DMS153 treated with DMSO at 0.1 percent for 48 hours (cell line): ENCODE measurements around the gene POLR2H.

Experiments used
- DNase-seq: peaks from one replicate; lab custom pipeline; 2025; ENCODE audit not compliant: unreplicated experiment; lab: John Stamatoyannopoulos, UW

The POLR2H gene

DNA sequence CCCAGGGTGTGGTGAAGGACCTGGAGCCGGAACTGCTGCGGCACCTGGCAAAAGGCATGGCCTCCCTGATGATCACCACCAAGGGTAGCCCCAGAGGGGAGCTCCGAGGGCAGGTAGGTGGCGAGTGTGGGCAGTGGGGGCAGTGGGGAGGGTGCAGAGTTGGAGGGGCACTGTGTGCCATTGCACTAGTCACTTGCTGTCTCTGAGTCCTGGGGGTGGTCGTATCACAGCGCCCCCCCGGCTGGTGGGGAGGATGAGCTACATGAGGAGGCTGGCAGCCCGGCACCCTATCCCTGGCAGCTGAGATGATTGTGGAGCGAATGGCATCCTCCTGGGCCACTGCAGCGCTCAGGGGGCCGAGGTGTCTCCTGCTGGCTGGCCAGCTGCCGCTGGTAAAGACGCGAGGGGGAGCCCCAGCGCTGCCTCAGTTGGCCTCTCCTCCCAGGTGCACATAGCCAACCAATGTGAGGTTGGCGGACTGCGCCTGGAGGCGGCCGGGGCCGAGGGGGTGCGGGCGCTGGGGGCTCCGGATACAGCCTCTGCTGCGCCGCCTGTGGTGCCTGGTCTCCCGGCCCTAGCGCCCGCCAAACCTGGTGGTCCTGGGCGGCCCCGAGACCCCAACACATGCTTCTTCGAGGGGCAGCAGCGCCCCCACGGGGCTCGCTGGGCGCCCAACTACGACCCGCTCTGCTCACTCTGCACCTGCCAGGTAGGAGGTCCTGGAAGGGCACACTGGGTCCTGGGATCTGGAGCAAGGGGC, 24.7 kb downstream of the POLR2H start:
- no peak for DNase-seq

- DNase-seq, result no peak
Observed at GRCh38 chr3:184387174-184387714, 25.7 kb downstream of the POLR2H start.

- DNase-seq, result no peak
Observed at GRCh38 chr3:184388164-184388935, 26.8 kb downstream of the POLR2H start.

DNA sequence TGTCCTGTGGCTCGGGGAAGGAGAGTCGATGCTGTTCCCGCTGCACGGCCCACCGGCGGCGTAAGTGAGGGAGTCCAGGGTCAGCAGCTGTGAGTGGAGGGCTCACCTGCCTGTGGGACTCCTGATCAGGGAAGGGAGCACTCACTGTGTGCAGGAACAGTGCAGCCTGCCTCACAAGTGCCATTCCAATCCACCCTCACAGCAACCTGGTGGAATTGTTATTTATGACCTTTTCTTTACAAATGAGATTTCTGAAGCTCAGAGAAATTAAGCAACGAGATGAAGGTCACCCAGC, 27.4 kb downstream of the POLR2H start:
- DNase-seq, result no peak

DNA sequence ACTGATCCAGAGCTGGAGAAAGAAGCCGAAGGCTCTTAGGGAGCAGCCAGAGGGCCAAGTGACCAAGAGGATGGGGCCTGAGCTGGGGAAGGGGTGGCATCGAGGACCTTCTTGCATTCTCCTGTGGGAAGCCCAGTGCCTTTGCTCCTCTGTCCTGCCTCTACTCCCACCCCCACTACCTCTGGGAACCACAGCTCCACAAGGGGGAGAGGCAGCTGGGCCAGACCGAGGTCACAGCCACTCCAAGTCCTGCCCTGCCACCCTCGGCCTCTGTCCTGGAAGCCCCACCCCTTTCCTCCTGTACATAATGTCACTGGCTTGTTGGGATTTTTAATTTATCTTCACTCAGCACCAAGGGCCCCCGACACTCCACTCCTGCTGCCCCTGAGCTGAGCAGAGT, 27.9 kb downstream of the POLR2H start:
- DNase-seq, result no peak

- DNase-seq, result no peak
Observed at GRCh38 chr3:184389935-184390528, 28.5 kb downstream of the POLR2H start.

DNA sequence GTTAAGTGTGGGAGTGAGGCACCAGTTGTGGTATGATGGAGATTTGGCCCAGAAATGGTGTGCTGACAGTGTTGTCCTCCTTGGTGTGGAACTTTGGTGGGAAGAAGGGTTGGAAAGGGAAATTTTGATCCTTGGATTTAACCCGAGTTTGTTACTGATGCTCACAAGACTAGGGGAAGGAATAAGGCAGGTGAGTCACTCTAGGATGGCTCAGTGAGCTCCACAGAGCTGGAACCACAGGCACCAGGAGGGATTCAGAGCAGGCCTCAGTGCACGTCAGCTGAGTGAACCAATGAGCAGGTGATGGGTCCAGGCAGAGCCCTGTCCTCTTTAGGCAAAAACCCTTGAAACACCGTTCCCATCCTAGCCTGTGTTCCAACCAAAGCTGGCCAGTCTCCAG, 29.8 kb downstream of the POLR2H start:
- DNase-seq, result no peak

DNA sequence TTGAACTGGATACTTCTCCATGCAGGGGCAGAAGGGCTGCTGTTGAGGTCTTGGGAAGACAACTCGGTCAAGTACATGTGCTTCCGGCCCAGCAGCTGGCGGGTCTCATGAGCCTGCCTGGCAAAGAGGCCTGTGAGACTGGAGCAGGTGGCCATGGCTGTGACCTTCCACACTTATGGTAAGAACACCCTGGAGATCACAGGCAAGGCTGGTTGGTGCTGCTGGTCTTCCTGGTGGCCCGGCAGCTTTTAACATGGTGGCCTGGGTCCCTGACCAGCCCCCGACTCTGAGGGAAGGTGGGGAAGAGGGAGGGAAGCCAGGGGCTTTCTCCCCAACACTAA, 33.8 kb downstream of the POLR2H start:
- no peak for DNase-seq

DNA sequence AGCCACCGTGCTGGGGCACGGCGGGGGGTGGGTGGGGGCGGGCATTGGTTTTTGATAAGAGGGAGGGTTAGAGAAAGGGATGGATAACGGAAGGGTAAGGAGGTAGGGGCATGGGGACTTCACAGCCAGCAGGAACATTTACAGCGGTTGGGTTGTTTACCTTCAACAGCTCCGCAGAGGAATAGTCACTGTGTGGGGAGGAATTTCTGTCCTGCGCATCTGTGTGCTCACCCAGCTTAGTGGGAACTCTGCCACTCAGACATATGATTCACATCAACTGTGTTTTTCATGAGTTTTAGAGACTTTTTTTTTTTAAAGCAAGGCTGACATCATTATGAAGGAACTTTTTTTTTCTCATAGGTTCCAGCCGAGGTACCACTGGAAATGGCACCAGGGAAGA, 37.9 kb downstream of the POLR2H start:
- no peak for DNase-seq

DNA sequence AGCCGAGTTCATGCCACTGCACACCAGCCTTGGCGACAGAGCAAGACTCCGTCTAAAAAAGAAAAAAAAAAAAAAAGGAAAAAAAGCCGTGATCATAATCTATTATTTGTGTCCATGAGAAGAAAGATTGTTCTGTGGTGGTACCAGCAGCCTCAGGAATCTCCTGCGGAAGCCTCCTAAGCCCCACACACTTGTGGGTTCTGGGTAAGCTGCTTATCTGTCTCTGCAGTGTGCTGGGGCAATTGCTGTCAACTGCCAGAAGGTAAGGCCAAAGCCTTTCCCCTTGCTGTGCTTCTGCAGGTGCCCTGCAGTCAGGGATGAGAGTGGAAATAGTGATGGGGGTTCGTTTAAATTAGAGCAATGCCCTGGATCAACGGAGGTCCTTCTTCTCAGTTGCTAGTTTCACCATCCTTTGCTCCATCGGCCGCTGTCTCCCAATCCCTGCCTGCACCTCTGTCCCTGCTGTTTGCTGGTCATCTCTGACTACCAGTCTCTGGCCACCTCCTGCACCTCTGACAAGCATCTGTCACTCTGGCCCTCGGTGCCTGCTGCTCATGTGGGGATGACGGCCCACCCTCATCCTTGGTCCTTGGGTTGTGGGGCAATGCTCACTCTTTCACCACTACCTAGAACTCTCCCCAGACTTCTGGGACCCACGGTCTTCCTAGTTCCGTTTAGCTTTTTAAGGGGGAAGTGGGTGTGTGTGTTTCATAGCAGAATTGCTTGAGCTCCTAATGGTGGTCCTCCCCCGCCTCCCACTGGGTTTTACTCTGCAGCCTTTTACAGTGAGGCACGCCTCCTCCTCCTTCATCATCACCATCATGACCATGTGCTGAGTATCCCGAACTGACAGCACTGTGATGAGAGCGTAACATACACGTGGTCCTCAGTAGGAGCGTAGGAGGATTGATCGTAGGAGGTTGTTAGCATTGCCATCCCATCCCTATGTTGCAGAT, 43.8 kb downstream of the POLR2H start:
- DNase-seq, result no peak

GRCh38 chr3:184409331-184409926, 47.9 kb downstream of the POLR2H start:
- no peak for DNase-seq

DNA sequence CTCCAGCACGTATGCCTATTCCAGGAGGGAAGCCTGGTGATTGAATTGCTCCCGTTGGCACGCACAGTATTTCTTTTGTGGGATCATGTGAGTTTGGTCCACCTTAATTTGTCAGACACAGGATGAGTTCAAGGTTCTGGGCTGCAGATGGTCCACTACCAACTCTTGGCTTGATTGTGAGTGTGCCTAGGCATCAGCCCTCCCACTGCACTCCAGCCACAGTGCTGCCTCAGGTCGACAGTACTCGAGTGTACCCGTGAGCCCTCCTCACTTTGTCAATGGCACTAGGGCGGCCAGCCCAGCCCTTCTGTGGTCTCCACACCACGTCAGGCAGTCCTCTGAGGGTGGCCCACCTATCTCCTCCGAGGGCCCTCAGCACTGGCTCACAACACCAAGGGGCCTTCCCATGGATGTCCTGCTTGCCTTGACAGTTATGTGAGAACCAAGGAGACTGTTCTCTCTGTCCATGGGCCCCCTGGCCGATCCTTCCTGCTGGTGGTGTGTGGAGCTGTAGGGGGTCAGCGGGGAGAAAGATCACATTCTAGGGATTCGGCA, 48.5 kb downstream of the POLR2H start:
- DNase-seq, result no peak

GRCh38 chr3:184414418-184415202, 53.1 kb downstream of the POLR2H start:
- DNase-seq, result no peak

DNA sequence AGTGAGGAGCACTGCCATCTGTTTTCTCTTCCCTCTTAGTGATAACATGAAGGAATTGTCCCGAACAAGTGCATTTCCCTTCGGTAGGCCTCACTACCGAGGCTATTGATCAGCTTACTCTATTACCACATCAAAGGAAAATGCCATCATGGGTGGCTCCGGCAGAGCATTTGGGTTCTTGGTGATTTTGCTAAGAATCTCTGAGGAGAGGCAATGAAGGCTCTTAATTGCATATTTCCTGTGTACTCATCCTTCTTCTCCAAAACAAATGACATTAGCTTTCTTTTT, 53.6 kb downstream of the POLR2H start:
- no peak for DNase-seq

DNA sequence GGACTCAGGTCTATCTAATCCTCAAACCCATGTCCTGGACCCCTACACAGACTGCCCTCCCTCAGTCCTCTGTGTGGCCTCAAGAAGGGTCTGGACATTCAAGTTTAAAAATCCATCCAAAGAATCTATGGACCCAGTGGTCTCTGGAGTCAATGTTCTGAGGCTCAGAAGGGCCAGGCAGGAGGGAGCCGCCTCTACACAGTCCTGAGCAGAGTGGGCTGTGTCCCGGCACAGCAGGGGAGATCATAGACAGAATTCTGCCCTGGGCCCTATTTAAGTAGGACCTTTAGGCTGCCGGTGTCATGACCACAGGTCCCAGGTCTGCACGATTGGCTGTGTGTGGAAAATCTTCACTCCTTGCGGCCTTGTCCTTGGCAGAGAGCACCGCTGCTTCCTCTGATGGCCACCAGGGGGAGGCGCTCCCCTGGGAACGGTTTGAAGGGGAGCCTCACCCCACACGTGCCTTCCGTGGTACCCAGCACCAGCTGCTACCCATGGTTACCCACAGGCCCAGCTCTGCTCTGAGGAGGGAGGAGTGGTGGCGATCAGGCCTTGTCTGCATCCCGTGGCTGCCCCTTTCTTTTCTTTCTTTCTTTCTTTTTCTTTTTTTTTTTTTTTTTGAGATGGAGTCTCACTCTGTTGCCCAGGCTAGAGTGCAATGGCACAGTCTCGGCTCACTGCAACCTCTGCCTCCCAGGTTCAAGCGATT, 56.3 kb downstream of the POLR2H start:
- peak; percentile 45 for DNase-seq
